Measurements from ENCODE around the gene LTA4H. TPM values are rescaled to one million over a fixed set of nuclear protein-coding genes. Genes with fewer than 3 reads are reported as not detected.

The LTA4H gene
- total RNA-seq, 1 donor from 2014 or later, result 27.6 TPM

DNA sequence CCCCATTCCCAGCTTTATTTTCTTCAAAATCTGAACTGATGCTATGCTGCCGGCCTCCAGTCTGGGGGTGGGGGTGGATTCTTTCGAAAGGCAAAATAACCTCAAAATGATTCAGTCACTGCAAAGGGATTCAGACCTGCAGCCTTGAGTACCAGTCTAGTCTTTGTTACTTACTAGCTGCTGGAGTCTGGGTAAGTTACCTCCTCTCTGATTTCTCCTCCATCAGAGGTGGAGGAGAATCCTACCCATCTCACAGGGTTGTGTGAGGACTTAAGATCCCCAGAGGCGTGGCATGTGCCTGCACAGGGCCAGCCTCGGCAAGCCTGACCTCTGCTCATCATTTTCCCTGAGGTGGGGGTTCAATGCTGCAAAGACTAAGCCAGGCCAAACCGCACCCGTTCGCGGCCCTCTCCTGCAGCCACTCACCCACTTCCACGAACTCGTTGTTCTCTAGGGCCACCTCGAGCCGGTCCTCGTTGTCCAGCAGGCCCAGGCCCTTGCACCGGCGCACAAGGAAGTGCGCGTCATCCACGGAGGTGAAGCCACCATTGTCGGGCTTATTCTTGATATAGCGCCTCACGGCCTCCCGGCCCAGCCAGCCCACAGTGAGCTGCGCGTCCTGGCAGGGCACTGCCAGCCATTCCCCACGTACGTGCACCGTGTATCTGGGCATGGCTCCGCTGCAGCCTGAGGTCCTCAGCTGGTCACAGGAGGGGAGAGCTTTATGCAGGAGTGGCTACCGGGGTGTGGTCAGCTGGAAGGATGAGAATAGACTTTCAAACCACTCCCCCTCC, 40.0 kb downstream of the LTA4H start:
- peaks cover 2% of the 10 kb centered on the region for H3K27me3 Mint-ChIP-seq (ENCODE audit: unreplicated experiment)
- H3K4me3 Mint-ChIP-seq (ENCODE audit: unreplicated experiment), result no peak overlapping the region
- no peaks in the 10 kb centered on the region for H3K4me1 Mint-ChIP-seq (ENCODE audit: low read depth, unreplicated experiment)
- no peak for DNase-seq
- H3K27ac Mint-ChIP-seq (ENCODE audit: unreplicated experiment), result no peak overlapping the region
- peaks cover 3% of the 10 kb centered on the region for H3K9me3 Mint-ChIP-seq (ENCODE audit: unreplicated experiment)
- H3K36me3 Mint-ChIP-seq (ENCODE audit: unreplicated experiment), result no peaks in the 10 kb centered on the region
- TF ChIP-seq CTCF (IDR thresholded peaks at IDR 0.05; ENCODE audit: partially characterized antibody, unreplicated experiment), result no peak

- Mint-ChIP-seq H3K4me1 (ENCODE audit: low read depth, unreplicated experiment) (no peaks in the 10 kb centered on the region), H3K36me3 (ENCODE audit: unreplicated experiment) (no peaks in the 10 kb centered on the region), H3K27me3 (ENCODE audit: unreplicated experiment) (peaks cover 2% of the 10 kb centered on the region), H3K9me3 (ENCODE audit: unreplicated experiment) (peaks cover 3% of the 10 kb centered on the region), H3K4me3 (ENCODE audit: unreplicated experiment) (no peak overlapping the region), H3K27ac (ENCODE audit: unreplicated experiment) (no peak overlapping the region)
- no peak for DNase-seq
- no peak for TF ChIP-seq CTCF (IDR thresholded peaks at IDR 0.05; ENCODE audit: partially characterized antibody, unreplicated experiment)
Observed at GRCh38 chr12:95994476-95994875, 40.9 kb downstream of the LTA4H start.

DNA sequence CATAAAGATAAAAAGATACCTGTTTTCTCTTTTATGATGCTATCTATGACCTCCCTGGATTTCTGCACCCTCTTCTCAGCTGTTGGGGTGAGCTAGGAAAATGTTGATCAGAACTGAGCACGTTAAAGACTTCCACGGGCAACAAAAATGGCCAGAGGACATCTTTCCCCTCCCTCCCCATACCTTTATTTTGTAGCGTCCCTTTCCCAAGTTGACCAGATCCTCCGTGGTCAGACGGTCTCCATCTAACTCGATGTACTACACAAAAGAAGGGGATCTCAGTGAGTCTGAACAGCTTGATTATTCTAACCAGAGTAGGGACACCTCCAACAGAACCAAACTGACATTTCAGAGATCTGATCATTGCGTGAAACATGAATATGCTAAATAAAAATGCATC, 41.5 kb downstream of the LTA4H start:
- Mint-ChIP-seq H3K4me3 (ENCODE audit: unreplicated experiment) (no peak overlapping the region), H3K36me3 (ENCODE audit: unreplicated experiment) (no peaks in the 10 kb centered on the region)
- no peak for TF ChIP-seq CTCF (IDR thresholded peaks at IDR 0.05; ENCODE audit: partially characterized antibody, unreplicated experiment)

DNA sequence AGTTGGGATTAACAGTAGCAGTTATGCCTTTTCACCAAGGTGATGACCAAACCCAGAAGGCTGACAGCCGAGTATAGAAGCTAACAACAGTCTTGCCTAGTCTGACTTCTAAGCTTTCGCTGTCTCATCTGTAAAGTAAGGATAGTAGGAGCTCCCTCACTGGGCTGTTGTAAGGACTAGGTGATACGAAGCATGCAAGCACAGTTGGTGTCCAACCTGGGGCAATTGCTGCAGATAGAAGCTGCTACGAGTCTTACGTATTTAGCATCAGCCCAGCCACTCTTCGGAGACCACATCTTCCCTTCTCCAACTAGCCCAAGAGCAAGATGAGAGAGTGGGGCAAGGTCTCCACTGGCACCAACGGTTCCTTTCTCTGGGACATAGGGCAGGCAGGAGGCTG, 45.3 kb downstream of the LTA4H start:
- TF ChIP-seq CTCF (IDR thresholded peaks at IDR 0.05; ENCODE audit: partially characterized antibody, unreplicated experiment), result no peak
- Mint-ChIP-seq H3K36me3 (ENCODE audit: unreplicated experiment) (no peaks in the 10 kb centered on the region), H3K27me3 (ENCODE audit: unreplicated experiment) (peaks cover 2% of the 10 kb centered on the region), H3K9me3 (ENCODE audit: unreplicated experiment) (peaks cover 2% of the 10 kb centered on the region), H3K27ac (ENCODE audit: unreplicated experiment) (no peak overlapping the region), H3K4me3 (ENCODE audit: unreplicated experiment) (no peak overlapping the region), H3K4me1 (ENCODE audit: low read depth, unreplicated experiment) (no peaks in the 10 kb centered on the region)
- DNase-seq, result no peak

More for the DNA sequence above, 41.5 kb downstream of the LTA4H start:
- peaks cover 3% of the 10 kb centered on the region for H3K9me3 Mint-ChIP-seq (ENCODE audit: unreplicated experiment)
- peaks cover 2% of the 10 kb centered on the region for H3K27me3 Mint-ChIP-seq (ENCODE audit: unreplicated experiment)
- H3K27ac Mint-ChIP-seq (ENCODE audit: unreplicated experiment), result no peak overlapping the region
- no peak for DNase-seq
- no peaks in the 10 kb centered on the region for H3K4me1 Mint-ChIP-seq (ENCODE audit: low read depth, unreplicated experiment)

GRCh38 chr12:95989504-95990123, 45.8 kb downstream of the LTA4H start:
- H3K27ac Mint-ChIP-seq (ENCODE audit: unreplicated experiment), result no peak overlapping the region
- no peaks in the 10 kb centered on the region for H3K36me3 Mint-ChIP-seq (ENCODE audit: unreplicated experiment)
- TF ChIP-seq CTCF (IDR thresholded peaks at IDR 0.05; ENCODE audit: partially characterized antibody, unreplicated experiment), result no peak
- H3K4me3 Mint-ChIP-seq (ENCODE audit: unreplicated experiment), result no peak overlapping the region
- no peaks in the 10 kb centered on the region for H3K4me1 Mint-ChIP-seq (ENCODE audit: low read depth, unreplicated experiment)
- no peak for DNase-seq
- H3K27me3 Mint-ChIP-seq (ENCODE audit: unreplicated experiment), result peaks cover 2% of the 10 kb centered on the region
- peaks cover 2% of the 10 kb centered on the region for H3K9me3 Mint-ChIP-seq (ENCODE audit: unreplicated experiment)
